ENCODE data around the gene NLRC5. TPM values are rescaled to one million over a fixed set of nuclear protein-coding genes. Genes with fewer than 3 reads are reported as not detected.
A peak's percentile ranks its signal among the peaks of the same experiment; 100 is the strongest.
"Not testable (repeated sequence)": the region's sequence is repeated elsewhere in the genome, so short reads cannot be mapped to it uniquely, and the experiment has no call there.

Gene NLRC5
- total RNA-seq, 1 donor from 2014 or later, result 6.6 TPM

GRCh38 chr16:56998861-56999260 lies 9.5 kb downstream of the NLRC5 start:
- DNase-seq (ENCODE audit: low read depth), result no peak

GRCh38 chr16:56999409-57000270 lies 10.3 kb downstream of the NLRC5 start:
- DNase-seq (ENCODE audit: low read depth), result no peak

- DNase-seq (ENCODE audit: low read depth), result peak; percentile 66
These were observed 11.1 kb downstream of the NLRC5 start for GRCh38 chr16:57000271-57001025.

DNA sequence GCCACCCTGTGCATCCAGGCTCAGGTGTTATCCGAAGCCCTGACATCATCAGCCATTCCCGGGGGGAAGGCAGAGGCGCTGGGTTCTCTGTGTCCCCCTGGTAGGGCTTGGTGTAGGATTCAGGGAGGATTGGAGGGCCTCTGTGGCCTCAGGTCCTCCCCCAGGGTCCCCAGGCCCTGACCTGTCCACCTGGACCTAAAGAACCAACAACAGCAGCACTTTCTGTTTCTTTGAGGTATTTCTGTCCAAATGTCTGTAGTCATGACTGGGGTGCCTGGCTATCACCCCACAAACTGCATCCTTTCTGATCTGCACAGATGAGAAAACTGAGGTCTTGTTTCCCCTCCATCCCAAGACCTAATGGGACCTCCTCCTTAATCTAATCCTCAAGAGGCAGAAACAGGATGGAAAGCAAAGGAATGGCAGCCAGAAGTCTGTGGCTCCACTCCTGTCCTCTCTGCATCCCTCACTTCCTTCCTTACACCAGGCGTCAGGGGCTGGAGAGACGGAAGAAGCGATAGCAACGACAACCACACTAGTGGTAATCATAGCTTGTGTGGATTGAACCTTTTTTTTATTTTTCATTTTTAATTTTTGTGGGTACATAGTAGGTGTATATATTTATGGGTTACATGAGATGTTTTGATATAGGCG lies 11.8 kb downstream of the NLRC5 start:
- DNase-seq (ENCODE audit: low read depth), result no peak

DNA sequence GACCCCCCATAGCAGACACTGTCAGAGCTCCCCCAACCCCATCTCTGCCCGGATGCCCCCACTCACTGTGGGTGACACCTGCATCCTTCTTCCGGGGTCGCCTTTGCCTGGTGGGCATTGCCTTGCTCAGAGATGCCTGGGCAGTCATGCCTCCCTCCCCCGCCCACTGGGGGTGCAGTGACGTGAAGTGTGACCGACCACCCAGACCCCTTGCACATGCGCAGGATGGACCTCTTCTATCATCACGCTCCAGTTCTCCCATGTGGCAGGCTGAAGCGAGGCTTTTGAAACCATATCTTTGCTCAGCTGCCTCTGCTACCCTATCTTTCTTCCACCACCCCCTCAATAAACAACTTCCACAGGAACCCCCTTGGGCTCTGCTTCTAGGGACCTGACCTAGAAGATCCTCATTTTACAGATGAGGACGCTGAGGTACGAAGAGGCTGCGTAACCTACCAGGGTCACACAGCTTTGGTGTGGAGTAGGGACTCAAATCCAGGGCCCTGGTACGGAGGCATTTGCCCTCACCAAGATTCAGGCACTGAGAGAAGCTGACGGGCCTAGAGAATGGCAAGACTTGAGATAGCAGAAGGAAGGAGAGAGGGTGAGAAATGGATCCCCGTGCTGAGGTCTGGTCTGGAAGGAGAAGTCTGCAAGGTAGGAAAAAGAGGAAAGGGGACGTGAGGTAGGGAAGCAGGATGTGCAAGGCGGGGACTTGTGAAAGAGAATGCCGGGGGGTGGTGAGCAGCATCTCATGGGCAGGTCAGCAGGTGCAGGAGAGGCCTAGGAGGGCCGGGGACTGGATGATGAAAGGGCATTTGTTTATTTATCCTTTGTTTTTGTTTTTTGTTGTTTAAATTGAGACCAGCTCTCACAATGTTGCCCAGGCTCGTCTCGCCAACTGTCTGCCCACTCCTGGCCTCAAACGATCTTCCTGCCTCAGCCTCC lies 14.4 kb downstream of the NLRC5 start:
- DNase-seq (ENCODE audit: low read depth), result no peak

DNA sequence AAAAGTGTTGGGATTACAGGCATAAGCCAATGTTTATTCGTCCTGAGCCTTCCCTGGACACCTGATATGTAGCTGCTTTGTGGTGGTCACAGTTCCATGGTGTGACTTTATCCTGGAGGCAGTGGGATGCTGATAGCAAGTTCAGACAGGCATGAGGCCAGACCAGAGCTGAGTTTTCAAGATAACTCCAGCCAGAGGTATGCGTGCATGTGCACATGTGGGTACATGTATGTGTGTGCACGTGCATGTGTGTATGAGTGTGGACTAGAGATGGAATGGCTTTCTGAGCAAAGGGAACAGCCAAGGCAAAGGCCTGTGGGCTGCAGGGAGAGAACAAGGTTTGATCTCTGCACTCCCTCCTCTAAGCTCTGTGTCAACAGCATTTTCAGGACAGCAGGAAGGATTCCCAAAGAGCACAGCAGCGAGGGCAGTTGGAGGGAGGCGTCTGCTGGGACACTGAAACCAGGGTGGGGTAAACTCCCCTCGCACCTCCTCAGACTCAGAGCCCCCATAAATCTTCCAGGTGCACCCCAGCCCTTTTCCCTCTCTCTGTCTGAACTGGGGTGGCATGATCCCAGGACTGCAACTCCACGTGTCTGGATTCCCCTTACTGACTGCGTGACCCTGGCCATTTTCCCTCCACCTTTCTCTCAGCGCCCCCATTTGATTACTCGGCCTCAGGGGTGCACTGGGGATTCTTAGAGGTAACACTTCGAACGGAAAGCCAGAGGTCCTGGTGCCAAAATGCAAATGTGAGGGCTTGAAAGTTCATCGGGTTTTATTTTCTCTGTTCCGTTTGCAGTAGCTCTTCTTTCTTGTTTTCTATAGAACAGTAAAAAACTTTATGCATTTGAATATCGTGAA lies 15.3 kb downstream of the NLRC5 start:
- no peak for DNase-seq (ENCODE audit: low read depth)

GRCh38 chr16:57005597-57005996 lies 16.2 kb downstream of the NLRC5 start:
- DNase-seq (ENCODE audit: low read depth), result not testable (repeated sequence)

GRCh38 chr16:57007050-57007449 lies 17.7 kb downstream of the NLRC5 start:
- no peak for DNase-seq (ENCODE audit: low read depth)

DNA sequence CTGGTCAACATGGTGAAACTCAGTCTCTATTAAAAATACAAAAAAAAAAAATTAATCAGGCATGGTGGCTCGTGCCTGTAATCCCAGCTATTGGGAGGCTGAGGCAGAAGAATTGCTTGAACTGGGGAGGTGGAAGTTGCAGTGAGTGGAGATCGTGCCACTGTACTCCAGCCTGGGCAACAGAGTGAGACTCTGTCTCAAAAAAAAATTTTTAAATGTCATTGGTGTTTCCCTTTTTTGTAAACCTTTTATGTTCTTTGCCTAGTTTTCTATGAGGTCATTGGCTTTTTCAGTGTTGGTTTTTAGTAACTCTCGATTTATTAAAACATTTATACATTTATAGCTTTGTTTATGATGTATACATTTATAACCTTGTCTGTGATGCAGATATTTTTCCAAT lies 18.2 kb downstream of the NLRC5 start:
- DNase-seq (ENCODE audit: low read depth), result no peak

DNA sequence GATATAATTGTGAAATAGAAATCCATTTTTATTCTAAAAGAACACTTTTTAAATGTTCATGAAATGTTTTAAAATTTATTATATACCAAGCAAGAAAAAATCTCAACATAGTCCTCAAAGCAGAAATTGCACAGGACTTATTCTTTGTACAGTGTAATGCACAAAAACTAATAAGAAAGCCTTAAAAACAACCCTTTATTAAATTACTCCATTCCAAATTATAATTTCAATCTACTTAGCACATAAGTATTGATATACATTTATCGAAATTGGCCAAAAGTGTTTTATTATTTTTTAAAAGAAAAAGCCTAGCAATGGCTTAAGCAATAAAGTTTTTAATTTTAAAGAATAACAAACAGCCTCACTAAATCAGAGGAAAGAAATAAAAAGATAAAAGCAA lies 19.1 kb downstream of the NLRC5 start:
- DNase-seq (ENCODE audit: low read depth), result no peak

DNA sequence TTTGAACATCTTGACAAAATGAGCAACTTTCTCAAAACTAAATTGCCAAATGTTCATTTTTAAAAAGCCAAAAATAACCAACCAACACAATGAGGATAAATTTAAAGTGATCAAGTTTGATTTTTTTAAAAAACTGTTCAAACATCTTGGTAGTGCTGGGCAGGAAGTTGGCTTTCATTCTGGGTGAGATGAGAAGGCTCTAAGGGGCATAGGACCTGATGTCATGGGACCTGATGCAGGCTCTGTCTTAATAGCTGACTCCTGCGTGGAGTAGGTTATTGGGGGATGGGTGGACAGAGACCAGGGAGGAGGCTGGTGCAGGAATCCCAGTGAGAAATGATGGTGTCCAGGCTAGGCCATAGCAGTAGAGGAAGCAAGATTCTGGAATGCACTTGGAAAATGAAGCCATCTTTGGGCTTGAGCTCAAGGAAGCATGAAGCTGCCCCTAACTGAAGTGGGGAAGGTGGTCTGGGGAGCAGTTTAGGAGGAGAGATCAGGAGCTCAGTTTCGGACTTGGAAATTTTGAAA lies 20.4 kb downstream of the NLRC5 start:
- DNase-seq (ENCODE audit: low read depth), result no peak

DNA sequence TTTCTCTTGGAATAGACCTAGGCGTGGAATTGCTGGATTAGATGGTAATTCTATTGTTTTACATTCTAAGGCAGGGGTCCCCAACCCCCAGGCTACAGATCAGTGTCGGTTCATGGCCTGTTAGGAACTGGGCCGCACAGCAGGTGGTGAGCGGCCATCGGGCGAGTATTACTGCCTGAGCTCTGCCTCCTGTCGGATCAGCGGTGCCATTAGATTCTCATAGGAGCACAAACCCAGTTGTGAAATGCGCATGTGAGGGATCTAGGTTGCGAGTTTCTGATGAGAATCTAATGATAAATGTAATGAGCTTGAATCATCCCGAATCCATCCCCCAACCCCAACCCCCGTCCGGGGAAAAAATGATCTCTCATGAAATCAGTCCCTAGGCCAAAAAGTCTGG lies 23.0 kb downstream of the NLRC5 start:
- no peak for DNase-seq (ENCODE audit: low read depth)

GRCh38 chr16:57013229-57013628 lies 23.9 kb downstream of the NLRC5 start:
- DNase-seq (ENCODE audit: low read depth), result peak; percentile 90

DNA sequence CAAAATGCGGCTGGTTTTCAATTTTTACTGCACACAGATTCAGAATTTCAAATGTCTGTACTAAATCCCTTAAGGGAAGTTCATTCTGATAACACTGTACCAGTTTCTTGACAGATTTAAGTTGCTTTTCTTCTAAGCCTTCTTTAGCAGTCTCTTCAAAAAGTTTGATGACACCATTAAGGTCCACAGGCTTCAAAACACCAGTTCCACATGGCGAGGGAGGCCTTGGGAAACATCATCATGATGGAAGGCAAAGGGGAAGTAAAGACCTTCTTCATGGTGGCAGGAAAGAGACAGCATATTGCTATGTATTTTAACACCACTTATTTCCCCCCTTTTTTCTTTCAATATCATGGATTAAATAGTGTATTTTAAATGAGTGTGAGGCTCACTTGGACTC lies 24.5 kb downstream of the NLRC5 start:
- no peak for DNase-seq (ENCODE audit: low read depth)

GRCh38 chr16:57016301-57016700 lies 26.9 kb downstream of the NLRC5 start:
- DNase-seq (ENCODE audit: low read depth), result no peak

DNA sequence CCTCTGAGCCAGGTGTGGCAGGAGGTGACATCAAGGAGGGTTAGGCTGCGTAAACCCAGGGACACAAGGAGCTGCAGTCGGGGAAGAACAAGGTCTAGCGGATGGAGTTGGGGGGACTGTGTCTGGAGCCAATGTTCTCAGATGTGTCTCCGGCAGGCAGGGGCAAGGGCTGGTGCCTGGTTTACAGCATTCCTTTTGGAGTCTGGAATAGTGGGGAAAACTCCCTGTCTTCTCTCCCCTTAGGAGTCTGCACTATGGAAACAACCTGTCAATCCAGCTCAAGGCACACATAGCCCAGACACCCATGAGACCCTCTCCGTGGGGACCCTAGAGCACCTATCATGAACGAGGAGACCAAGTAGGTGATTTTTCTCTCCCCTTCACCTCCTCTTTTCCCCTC lies 27.5 kb downstream of the NLRC5 start:
- DNase-seq (ENCODE audit: low read depth), result no peak

DNA sequence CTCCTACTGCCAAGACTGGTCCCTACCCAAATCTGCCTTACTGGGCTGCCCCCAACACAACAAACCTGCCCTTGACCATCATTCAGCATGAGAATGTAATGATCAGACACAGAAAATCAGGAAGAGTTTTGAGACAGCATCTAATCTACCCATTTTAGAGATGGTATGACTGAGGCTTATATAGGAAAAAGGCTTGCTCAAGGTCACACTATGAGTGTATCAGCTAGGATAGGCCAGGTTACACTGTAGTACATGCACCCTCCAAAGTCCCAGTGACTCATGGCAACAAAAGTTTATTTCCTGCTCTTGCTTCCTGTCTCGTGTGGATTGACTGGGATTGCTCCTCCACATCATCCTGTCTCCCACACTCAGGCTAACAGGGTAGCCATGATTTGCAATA lies 27.9 kb downstream of the NLRC5 start:
- DNase-seq (ENCODE audit: low read depth), result no peak

DNA sequence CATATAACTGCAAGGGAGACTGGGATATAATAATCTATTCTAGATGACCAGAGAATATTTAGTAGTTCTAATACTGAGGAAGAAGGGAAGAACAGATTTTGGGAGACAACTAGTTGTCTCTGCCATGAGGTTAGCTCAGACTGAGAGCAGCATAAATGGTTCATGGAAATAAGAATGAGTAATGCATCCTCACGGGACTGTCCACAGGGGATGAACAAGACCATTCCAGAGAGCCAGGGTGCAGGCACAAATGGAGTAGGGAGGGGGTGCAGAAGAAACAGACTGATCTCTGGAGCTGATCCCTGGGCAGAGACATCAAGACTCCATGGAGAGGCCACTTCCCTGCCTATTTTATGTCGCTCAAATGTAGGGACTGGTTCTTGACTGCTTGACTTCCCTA lies 30.4 kb downstream of the NLRC5 start:
- DNase-seq (ENCODE audit: low read depth), result no peak

GRCh38 chr16:57020651-57021050 lies 31.3 kb downstream of the NLRC5 start:
- no peak for DNase-seq (ENCODE audit: low read depth)

GRCh38 chr16:57021757-57022156 lies 32.4 kb downstream of the NLRC5 start:
- no peak for DNase-seq (ENCODE audit: low read depth)
